HL-60 (cell line): Measurements from ENCODE around the gene WDR19.

Experiments used
- DNase-seq, 2 experiments: peaks; one replicate each; pipeline ENCODE4 v3.0.0-alpha.2; 2010 to 2020; ENCODE audit warnings: low read depth in 1 of 2, low spot score in 1 of 2
- H3K27ac ChIP-seq: fragments of 250-450 bp; sonication (Bioruptor Pico); replicated peaks from 2 replicates; pipeline ENCODE4 v1.5.1; 2020; ENCODE audit warnings: mild to moderate bottlenecking, moderate library complexity
- H3K27me3 ChIP-seq: fragments of 250-450 bp; sonication (Bioruptor Pico); 2 replicates; pipeline ENCODE4 v1.5.1; 2021; ENCODE audit warnings: mild to moderate bottlenecking, moderate library complexity; ENCODE audit not compliant: insufficient read depth, poor library complexity, severe bottlenecking
- H3K4me3 ChIP-seq: replicated peaks from 2 replicates; pipeline ENCODE4 v1.5.1; 2011; ENCODE audit warnings: mild to moderate bottlenecking, control low read depth, low read length; ENCODE audit not compliant: insufficient read depth
- CTCF ChIP-seq: IDR thresholded peaks from one replicate; pipeline ENCODE4 v1.5.1; 2011; ENCODE audit warnings: low read length, control low read depth, inconsistent platforms; ENCODE audit not compliant: insufficient read depth
- GABPA ChIP-seq: IDR thresholded peaks from 2 replicates; pipeline ENCODE4 v1.6.1; 2012; ENCODE audit warnings: low read depth
- POLR2AphosphoS5 ChIP-seq: IDR thresholded peaks from 2 replicates; pipeline ENCODE4 v1.6.1; 2012; ENCODE audit warnings: low read depth
- REST ChIP-seq: IDR thresholded peaks from 2 replicates; pipeline ENCODE4 v1.6.1; 2012; ENCODE audit warnings: low read depth; ENCODE audit not compliant: insufficient replicate concordance
- SPI1 ChIP-seq: IDR thresholded peaks from 2 replicates; pipeline ENCODE4 v1.6.1; 2012; ENCODE audit warnings: low read depth, mild to moderate bottlenecking, borderline replicate concordance

The WDR19 gene

GRCh38 chr4:39204543-39204942 is 22.2 kb downstream of the WDR19 start:
- TF ChIP-seq SPI1 (no peak), POLR2AphosphoS5 (no peak), CTCF (no peak), GABPA (no peak)
- Histone ChIP-seq H3K27me3 (no peaks in the 10 kb centered on the region), H3K27ac (no peak overlapping the region), H3K4me3 (no peak overlapping the region)
- DNase-seq = no peak

- DNase-seq = no peak
- no peak overlapping the region for H3K27ac ChIP-seq
- TF ChIP-seq CTCF (no peak), POLR2AphosphoS5 (no peak), REST (no peak), SPI1 (no peak), GABPA (no peak)
- H3K27me3 ChIP-seq = no peaks in the 10 kb centered on the region
- H3K4me3 ChIP-seq = no peak overlapping the region
Observed at GRCh38 chr4:39205000-39205399, 22.7 kb downstream of the WDR19 start.

GRCh38 chr4:39205476-39205875 is 23.1 kb downstream of the WDR19 start:
- H3K27me3 ChIP-seq = no peaks in the 10 kb centered on the region
- H3K4me3 ChIP-seq = no peak overlapping the region
- DNase-seq = no peak
- TF ChIP-seq SPI1 = no peak
- no peak for TF ChIP-seq POLR2AphosphoS5
- TF ChIP-seq REST = no peak
- no peak for TF ChIP-seq CTCF
- no peak overlapping the region for H3K27ac ChIP-seq

GRCh38 chr4:39227906-39228305 is 45.6 kb downstream of the WDR19 start:
- Histone ChIP-seq H3K4me3 (no peak overlapping the region), H3K27ac (no peak overlapping the region), H3K27me3 (no peaks in the 10 kb centered on the region)
- TF ChIP-seq REST (no peak), GABPA (no peak), CTCF (no peak), POLR2AphosphoS5 (no peak), SPI1 (no peak)
- no peak for DNase-seq
